ENCODE results near the gene PEX19.

PEX19 gene

DNA sequence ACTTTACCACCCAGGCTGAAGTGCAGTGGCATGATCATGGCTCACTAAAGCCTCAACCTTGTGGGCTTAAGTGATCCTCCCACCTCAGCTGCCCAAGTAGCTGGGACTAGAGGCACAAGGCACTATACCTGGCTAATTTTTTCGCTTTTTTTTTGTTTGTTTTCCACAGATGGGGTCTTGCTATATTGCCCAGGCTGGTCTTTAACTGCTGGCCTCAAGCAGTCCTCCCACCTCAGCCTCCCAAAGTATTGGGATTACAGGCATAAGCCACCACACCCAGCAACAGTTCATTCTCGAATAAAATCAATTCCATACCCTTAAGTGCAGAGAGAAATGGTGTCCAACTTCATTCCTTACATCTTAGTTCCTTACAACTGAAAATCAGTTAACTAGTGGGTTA lies 47.4 kb downstream of the PEX19 start:
- DNase-seq: no peak

DNA sequence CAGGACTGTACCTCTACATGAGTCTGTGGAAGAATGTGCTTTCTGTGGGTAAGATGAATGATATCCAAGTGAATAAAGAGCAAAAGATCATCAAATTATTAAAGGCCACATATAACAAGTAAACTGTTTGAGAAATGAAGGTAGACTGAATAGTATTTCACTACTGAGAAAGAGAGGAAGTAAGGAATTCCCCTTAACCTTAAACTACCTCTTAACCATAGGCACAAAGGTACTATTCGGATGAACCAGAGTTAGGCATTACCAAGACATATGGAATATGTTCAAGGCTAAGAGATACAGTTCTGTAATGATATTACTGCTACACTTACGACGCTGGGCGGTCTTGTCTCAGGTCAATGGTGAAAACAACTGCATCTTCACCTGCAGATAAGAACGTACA lies 48.1 kb downstream of the PEX19 start:
- DNase-seq: no peak

DNA sequence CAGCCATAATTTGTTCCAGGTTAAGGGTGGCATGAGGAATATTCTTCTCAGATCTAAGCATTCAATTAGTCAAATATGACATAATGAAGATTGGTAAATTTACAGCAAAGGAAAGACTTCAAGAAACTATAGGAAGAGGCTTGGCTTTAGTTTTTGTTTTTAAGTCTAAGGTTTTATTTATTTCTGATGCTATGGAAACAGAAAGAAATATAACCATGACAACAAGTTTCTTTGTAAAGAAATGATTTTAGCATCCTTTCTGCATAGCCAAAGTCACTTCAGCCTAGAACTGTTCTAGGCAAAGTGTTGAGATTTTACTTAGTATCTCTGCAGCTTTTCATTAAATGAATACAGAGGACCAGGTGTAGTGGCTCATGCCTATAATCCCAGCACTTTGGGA lies 52.0 kb downstream of the PEX19 start:
- no peak for DNase-seq

DNA sequence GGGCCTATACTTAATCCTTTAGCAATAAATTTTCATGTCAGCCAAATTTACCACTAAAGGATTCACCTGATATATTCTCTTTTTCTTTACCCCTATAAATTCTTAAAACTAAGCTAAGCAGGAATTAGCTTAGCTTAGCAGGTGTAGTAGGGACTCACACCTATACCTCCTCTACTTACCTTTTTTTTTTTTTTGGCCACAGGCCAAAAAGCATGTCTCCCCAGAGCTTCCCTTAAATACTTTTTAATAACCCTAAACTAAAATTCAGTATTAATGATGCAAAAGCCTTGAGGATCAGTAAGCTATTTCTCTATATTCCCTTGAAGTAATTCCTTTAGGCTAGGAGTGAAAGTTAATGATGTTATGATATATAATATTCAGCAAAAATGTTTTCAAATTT lies 56.5 kb downstream of the PEX19 start:
- DNase-seq: no peak

DNA sequence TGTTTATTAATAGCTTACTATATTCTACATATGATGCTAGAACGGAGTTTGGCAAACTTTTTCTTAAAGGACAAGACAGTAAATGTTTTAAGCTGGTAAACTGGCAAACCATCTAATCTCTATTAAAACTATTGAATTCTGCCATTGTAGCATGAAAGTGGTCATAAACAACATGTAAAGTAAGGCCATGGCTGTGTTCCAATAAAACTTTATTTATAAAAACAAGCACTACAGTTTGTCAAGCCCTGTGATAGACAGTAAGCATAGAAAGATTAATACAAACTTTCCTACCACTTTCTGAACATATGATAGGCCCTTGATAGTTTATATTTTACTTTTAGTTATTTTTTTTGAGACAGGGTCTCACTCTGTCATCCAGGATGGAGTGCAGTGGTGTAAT lies 57.4 kb downstream of the PEX19 start:
- DNase-seq: no peak

DNA sequence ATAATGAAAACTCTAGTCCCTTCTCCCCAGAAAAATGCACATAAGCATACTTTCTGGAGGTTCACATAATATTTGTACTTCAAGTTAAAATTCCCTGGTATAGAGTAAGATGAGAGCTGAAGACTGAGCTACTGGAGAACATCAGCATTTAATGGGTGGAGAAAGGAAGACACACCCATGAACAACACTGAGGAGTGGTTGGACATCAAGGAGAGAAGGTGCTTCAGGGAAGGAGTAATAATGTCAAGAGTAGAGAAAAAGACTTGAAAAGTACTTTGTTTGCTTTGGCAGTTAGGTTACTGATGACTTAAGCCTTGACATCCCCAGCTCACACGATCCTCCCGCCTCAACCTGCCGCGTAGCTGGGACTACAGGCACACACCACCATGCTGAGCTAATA lies 57.9 kb downstream of the PEX19 start:
- no peak for DNase-seq
